Spleen (tissue), 7 donors: ENCODE results near the gene NMT2.

Experiments used
- POLR2A ChIP-seq, 3 donors: fragments of 450-650 bp; IDR thresholded peaks; one replicate each; pipeline ENCODE4 v1.5.1; 2017; ENCODE audit warnings: antibody characterized with exemption in 3 of 3, mild to moderate bottlenecking in 1 of 3
- POLR2AphosphoS5 ChIP-seq, 3 donors: sonication (generic); formaldehyde crosslinking; IDR thresholded peaks; one replicate each; pipeline ENCODE4 v1.5.1; 2017; ENCODE audit warnings: antibody characterized with exemption in 3 of 3
- TF ChIP-seq, protein P1 (sequence below), 11 experiments: fragments of 200-600 bp in 7 of 11; fragments of 450-650 bp in 4 of 11; sonication (generic) in 4 of 11; IDR thresholded peaks in 8 of 11; conservative IDR thresholded peaks in 3 of 11; 1 replicate in 7 of 11; 2 replicates in 4 of 11; pipeline versions ENCODE4 v1.4.0 to v1.8.0; 2016 to 2021; ENCODE audit warnings: antibody characterized with exemption in 11 of 11, inconsistent platforms in 4 of 11, mild to moderate bottlenecking in 1 of 11
- donor health status: DM: no; HTN: no; CAD: no; lungs with moderate emphysema.
- donor health status: DM: no; HTN: no; CAD: no.
- donor health status: DM: no; HTN: no; CAD: no.

GRCh38 chr10:15140698-15141097, 27.8 kb downstream of the NMT2 start:
- TF ChIP-seq, protein P1, sequence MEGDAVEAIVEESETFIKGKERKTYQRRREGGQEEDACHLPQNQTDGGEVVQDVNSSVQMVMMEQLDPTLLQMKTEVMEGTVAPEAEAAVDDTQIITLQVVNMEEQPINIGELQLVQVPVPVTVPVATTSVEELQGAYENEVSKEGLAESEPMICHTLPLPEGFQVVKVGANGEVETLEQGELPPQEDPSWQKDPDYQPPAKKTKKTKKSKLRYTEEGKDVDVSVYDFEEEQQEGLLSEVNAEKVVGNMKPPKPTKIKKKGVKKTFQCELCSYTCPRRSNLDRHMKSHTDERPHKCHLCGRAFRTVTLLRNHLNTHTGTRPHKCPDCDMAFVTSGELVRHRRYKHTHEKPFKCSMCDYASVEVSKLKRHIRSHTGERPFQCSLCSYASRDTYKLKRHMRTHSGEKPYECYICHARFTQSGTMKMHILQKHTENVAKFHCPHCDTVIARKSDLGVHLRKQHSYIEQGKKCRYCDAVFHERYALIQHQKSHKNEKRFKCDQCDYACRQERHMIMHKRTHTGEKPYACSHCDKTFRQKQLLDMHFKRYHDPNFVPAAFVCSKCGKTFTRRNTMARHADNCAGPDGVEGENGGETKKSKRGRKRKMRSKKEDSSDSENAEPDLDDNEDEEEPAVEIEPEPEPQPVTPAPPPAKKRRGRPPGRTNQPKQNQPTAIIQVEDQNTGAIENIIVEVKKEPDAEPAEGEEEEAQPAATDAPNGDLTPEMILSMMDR (IDR thresholded peaks at IDR 0.05 in 8 of 11, conservative IDR thresholded peaks at IDR 0.05 in 3 of 11), result no peak
- TF ChIP-seq POLR2A (IDR thresholded peaks at IDR 0.05) (no peak), POLR2AphosphoS5 (IDR thresholded peaks at IDR 0.05) (no peak)
